ENCODE results near the gene ZMPSTE24. TPM values are rescaled to one million over a fixed set of nuclear protein-coding genes. Genes with fewer than 3 reads are reported as not detected.

Gene ZMPSTE24
- total RNA-seq, 1 experiment from 2014 or later = 50.9 TPM

DNA sequence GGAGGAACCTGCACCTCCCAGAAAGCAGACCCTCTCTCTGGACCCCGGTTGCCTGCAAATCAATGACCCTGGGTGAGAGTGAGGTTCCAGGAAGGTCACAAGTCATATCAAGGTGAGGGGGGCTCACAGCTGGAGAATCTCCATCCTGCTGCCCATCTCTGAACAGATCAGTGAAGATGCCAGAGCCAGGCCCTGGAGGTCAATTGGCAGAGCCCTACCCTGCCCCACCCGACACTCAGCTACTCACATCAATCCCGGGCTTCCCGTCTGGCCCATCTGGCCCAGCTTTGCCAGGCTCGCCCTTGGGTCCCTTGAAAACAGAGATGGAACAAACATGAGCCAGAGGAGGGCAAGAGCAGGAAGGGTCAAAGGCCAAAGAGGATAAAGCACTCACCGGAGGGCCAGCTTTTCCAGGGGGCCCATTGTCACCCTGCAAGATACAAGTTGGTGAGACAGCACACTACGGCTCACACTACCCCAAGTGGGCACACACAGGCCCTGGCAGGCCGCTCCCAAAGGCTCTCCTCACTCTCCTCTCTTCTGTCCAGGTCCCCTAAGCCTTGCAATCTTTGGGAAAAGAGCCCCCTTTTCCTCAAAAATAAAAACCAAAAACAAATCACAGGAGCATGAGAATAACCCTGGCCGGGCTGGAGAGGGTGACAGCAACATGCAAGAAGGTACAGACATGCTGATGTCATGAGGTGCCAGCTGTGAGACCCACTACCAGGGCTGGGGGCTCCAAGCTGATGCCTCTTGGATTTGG, 56.1 kb downstream of the ZMPSTE24 start:
- peak; percentile 40 for DNase-seq
- peaks cover 67% of the 10 kb centered on the region for H3K4me1 ChIP-seq (ENCODE audit: low read length)
- no peaks in the 10 kb centered on the region for H3K79me2 ChIP-seq (ENCODE audit: low read length)
- no peaks in the 10 kb centered on the region for H3K9me2 ChIP-seq (replicated peaks; ENCODE audit: insufficient read depth, low read length)
- H3K27me3 ChIP-seq (ENCODE audit: low read length) = no peaks in the 10 kb centered on the region; the same call in 1 of the 2 replicates
- no peaks in the 10 kb centered on the region for H3K36me3 ChIP-seq (ENCODE audit: insufficient read depth, low read length)
- H4K20me1 ChIP-seq (ENCODE audit: insufficient read depth, low read depth, low read length) = no peaks in the 10 kb centered on the region
- peak overlapping the region; percentile 51; the same call in 1 of the 2 replicates for H3K4me3 ChIP-seq (ENCODE audit: low read length)
- H2AFZ ChIP-seq (ENCODE audit: low read length) = no peak overlapping the region
- no peaks in the 10 kb centered on the region for H3K9me3 ChIP-seq (ENCODE audit: low read length)
- H3K27ac ChIP-seq (ENCODE audit: low read length) = no peak overlapping the region
- peak overlapping the region; percentile 78 for H3K4me2 ChIP-seq (ENCODE audit: low read depth, low read length, poor library complexity, severe bottlenecking)
- peak overlapping the region; percentile 65 for H3K9ac ChIP-seq (ENCODE audit: low read length)

DNA sequence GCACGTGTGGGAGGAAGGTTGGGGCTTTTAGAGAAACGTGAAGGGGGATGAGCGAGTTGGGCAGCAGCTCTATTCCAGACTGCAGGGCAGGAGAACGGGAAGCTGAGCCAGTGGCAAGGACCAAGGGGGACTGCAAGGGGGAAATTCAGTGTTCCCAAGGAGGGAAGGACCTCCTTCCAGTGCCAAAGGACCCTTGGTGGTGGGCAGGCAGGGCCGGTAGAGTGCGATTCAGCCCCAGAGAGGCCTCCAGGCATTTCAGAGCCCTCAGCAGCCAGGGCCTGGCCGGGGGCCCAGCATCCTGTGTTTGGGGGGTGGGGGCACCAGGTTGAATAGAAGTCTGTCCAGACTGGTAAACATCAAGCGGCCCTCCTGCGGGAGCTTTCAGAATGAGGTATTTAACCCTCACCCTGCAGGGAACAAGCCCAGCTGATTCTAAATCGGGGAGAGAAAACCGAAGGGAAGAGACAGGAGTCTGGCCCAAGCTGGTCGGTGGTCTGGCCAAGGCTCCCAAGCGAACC, 56.7 kb downstream of the ZMPSTE24 start:
- H3K27ac ChIP-seq (ENCODE audit: low read length) = no peak overlapping the region
- no peaks in the 10 kb centered on the region for H3K9me3 ChIP-seq (ENCODE audit: low read length)
- H3K79me2 ChIP-seq (ENCODE audit: low read length) = no peaks in the 10 kb centered on the region
- H3K36me3 ChIP-seq (ENCODE audit: insufficient read depth, low read length) = no peaks in the 10 kb centered on the region
- peak overlapping the region; percentile 60; the same call in 1 of the 2 replicates for H2AFZ ChIP-seq (ENCODE audit: low read length)
- no peaks in the 10 kb centered on the region for H4K20me1 ChIP-seq (ENCODE audit: insufficient read depth, low read depth, low read length)
- no peaks in the 10 kb centered on the region; the same call in 1 of the 2 replicates for H3K27me3 ChIP-seq (ENCODE audit: low read length)
- peaks cover 67% of the 10 kb centered on the region for H3K4me1 ChIP-seq (ENCODE audit: low read length)
- peak; percentile 49 for DNase-seq
- H3K9me2 ChIP-seq (replicated peaks; ENCODE audit: insufficient read depth, low read length) = no peaks in the 10 kb centered on the region
- peak overlapping the region; percentile 65 for H3K9ac ChIP-seq (ENCODE audit: low read length)
- peak overlapping the region; percentile 51; the same call in 1 of the 2 replicates for H3K4me3 ChIP-seq (ENCODE audit: low read length)
- H3K4me2 ChIP-seq (ENCODE audit: low read depth, low read length, poor library complexity, severe bottlenecking) = peak overlapping the region; percentile 78

- Histone ChIP-seq H3K9ac (ENCODE audit: low read length) (peak overlapping the region; percentile 65), H2AFZ (ENCODE audit: low read length) (peak overlapping the region; percentile 72), H3K27me3 (ENCODE audit: low read length) (no peaks in the 10 kb centered on the region; the same call in 1 of the 2 replicates), H4K20me1 (ENCODE audit: insufficient read depth, low read depth, low read length) (no peaks in the 10 kb centered on the region), H3K4me2 (ENCODE audit: low read depth, low read length, poor library complexity, severe bottlenecking) (peak overlapping the region; percentile 78), H3K9me3 (ENCODE audit: low read length) (no peaks in the 10 kb centered on the region), H3K4me1 (ENCODE audit: low read length) (peaks cover 61% of the 10 kb centered on the region), H3K27ac (ENCODE audit: low read length) (no peak overlapping the region), H3K36me3 (ENCODE audit: insufficient read depth, low read length) (no peaks in the 10 kb centered on the region), H3K4me3 (ENCODE audit: low read length) (peak overlapping the region; percentile 70), H3K79me2 (ENCODE audit: low read length) (no peaks in the 10 kb centered on the region), H3K9me2 (replicated peaks; ENCODE audit: insufficient read depth, low read length) (no peaks in the 10 kb centered on the region)
- DNase-seq = peak; percentile 95
Measured at GRCh38 chr1:40315239-40315794, 57.3 kb downstream of the ZMPSTE24 start.

GRCh38 chr1:40315795-40316594, 58.0 kb downstream of the ZMPSTE24 start:
- H3K9ac ChIP-seq (ENCODE audit: low read length) = peak overlapping the region; percentile 62
- H3K4me1 ChIP-seq (ENCODE audit: low read length) = peaks cover 57% of the 10 kb centered on the region
- peak overlapping the region; percentile 70 for H3K4me3 ChIP-seq (ENCODE audit: low read length)

DNA sequence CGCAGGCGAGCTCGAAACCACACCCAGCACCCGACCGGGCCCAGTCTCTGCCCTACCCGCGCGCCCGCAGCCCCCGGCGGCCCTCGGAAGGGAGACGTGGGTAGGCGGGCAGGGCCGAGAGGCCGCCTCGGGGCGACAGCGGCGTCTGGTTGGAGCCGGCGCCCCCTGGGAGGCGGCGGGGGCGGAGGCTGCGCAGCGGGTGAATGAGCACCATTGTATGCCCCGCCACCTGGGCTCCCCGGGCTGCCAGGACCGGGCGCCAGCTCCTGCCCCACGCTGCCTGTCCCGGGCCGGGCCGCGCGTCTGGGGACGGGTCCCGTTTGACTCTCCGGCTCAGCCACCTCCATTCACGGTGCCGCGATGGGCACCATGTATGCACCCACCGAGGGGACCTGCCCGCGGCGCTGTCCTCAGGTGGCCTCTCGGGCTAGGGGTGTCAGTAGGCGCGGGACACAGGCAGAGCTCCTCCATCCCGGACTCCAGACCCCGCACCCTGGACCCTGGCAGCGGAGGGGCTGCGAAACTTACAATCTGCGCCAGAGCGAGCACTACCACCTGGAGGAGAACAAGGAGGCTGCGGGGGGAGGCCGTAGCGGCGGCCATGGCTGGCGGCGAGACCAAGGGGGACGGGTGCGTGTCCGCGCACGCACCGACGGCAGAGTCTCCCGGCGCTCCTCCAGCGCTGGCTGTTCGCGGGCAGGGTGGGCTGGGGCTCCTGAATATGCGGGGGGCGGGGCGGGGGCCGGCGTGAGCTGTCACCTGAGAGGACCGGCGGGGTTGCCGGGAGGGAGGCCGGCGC, 58.8 kb downstream of the ZMPSTE24 start, which contains the start of gene COL9A2:
Gene COL9A2, minus strand, starts transcription at position 692 of the 799 bp plus-strand sequence. Its CDS starts 89 bp downstream, at position 603.
- H2AFZ ChIP-seq (ENCODE audit: low read length) = peak within 1 kb of the TSS; percentile 72
- H3K27ac ChIP-seq (ENCODE audit: low read length) = no peak within 1 kb of the TSS
- H3K36me3 ChIP-seq (ENCODE audit: insufficient read depth, low read length) = no peaks in the 10 kb centered on the region
- H3K9me3 ChIP-seq (ENCODE audit: low read length) = no peaks in the 10 kb centered on the region
- peak within 1 kb of the TSS; percentile 70 for H3K4me3 ChIP-seq (ENCODE audit: low read length)
- H3K4me2 ChIP-seq (ENCODE audit: low read depth, low read length, poor library complexity, severe bottlenecking) = peak within 1 kb of the TSS; percentile 78
- H3K79me2 ChIP-seq (ENCODE audit: low read length) = no peaks in the 10 kb centered on the region
- H3K9ac ChIP-seq (ENCODE audit: low read length) = peak within 1 kb of the TSS; percentile 62
- peaks cover 57% of the 10 kb centered on the region for H3K4me1 ChIP-seq (ENCODE audit: low read length)
- no peaks in the 10 kb centered on the region for H4K20me1 ChIP-seq (ENCODE audit: insufficient read depth, low read depth, low read length)
- H3K27me3 ChIP-seq (ENCODE audit: low read length) = no peaks in the 10 kb centered on the region; the same call in 1 of the 2 replicates
- no peaks in the 10 kb centered on the region for H3K9me2 ChIP-seq (replicated peaks; ENCODE audit: insufficient read depth, low read length)
- peak; percentile 90 for DNase-seq

More at GRCh38 chr1:40315795-40316594, 58.0 kb downstream of the ZMPSTE24 start:
- no peaks in the 10 kb centered on the region for H4K20me1 ChIP-seq (ENCODE audit: insufficient read depth, low read depth, low read length)
- H3K79me2 ChIP-seq (ENCODE audit: low read length) = no peaks in the 10 kb centered on the region
- H3K36me3 ChIP-seq (ENCODE audit: insufficient read depth, low read length) = no peaks in the 10 kb centered on the region
- no peaks in the 10 kb centered on the region for H3K9me2 ChIP-seq (replicated peaks; ENCODE audit: insufficient read depth, low read length)
- peak overlapping the region; percentile 78 for H3K4me2 ChIP-seq (ENCODE audit: low read depth, low read length, poor library complexity, severe bottlenecking)
- no peaks in the 10 kb centered on the region; the same call in 1 of the 2 replicates for H3K27me3 ChIP-seq (ENCODE audit: low read length)
- H2AFZ ChIP-seq (ENCODE audit: low read length) = peak overlapping the region; percentile 72
- no peak overlapping the region for H3K27ac ChIP-seq (ENCODE audit: low read length)
- no peaks in the 10 kb centered on the region for H3K9me3 ChIP-seq (ENCODE audit: low read length)
- peak; percentile 56 for DNase-seq

DNA sequence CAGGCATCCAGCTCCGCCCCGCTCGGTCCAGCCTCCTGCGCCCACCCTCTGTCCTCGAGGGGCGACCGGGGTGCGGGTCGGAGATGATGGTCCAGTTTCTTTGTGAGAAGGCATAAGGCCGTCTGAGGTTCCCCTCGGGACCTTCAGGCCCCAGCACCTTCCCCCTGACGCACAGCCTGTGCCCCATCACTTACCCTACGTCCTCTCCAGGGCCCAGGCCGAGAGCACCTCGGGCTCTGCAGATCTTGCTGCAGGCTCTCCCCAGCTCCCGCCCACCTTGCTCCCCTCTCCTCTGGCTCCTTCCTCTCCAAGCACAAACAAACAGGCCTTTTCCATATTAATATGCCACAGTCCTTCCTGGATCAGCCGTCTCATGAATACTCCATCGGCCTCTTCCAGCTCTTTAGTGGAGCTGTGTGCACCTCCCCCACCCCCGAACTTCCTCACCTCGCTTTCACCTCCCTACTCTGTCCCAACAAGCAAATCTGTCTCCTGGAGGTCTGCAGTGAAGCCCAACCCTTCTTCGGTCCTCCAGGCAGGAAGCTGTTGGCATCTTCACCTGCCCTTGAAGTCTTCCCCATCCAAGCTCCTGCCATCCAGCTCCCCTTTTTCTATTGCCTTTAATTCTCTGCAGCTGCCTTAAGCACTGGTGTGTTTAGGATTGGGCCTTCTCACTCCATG, 59.5 kb downstream of the ZMPSTE24 start:
- no peaks in the 10 kb centered on the region for H3K9me2 ChIP-seq (replicated peaks; ENCODE audit: insufficient read depth, low read length)
- H3K27me3 ChIP-seq (ENCODE audit: low read length) = no peaks in the 10 kb centered on the region; the same call in 1 of the 2 replicates
- peak; percentile 63 for DNase-seq
- no peak overlapping the region for H3K27ac ChIP-seq (ENCODE audit: low read length)
- H3K4me2 ChIP-seq (ENCODE audit: low read depth, low read length, poor library complexity, severe bottlenecking) = peak overlapping the region; percentile 78
- peak overlapping the region; percentile 70 for H3K4me3 ChIP-seq (ENCODE audit: low read length)
- H3K4me1 ChIP-seq (ENCODE audit: low read length) = peaks cover 50% of the 10 kb centered on the region
- no peaks in the 10 kb centered on the region for H3K9me3 ChIP-seq (ENCODE audit: low read length)
- peak overlapping the region; percentile 62 for H3K9ac ChIP-seq (ENCODE audit: low read length)
- peak overlapping the region; percentile 72; the same call in 1 of the 2 replicates for H2AFZ ChIP-seq (ENCODE audit: low read length)
- H4K20me1 ChIP-seq (ENCODE audit: insufficient read depth, low read depth, low read length) = no peaks in the 10 kb centered on the region
- H3K36me3 ChIP-seq (ENCODE audit: insufficient read depth, low read length) = no peaks in the 10 kb centered on the region
- H3K79me2 ChIP-seq (ENCODE audit: low read length) = no peaks in the 10 kb centered on the region

- Histone ChIP-seq H3K9ac (ENCODE audit: low read length) (no peak overlapping the region), H2AFZ (ENCODE audit: low read length) (no peak overlapping the region), H3K9me3 (ENCODE audit: low read length) (no peaks in the 10 kb centered on the region), H3K36me3 (ENCODE audit: insufficient read depth, low read length) (no peaks in the 10 kb centered on the region), H3K9me2 (replicated peaks; ENCODE audit: insufficient read depth, low read length) (no peaks in the 10 kb centered on the region), H3K27me3 (ENCODE audit: low read length) (no peaks in the 10 kb centered on the region; the same call in 1 of the 2 replicates), H3K4me2 (ENCODE audit: low read depth, low read length, poor library complexity, severe bottlenecking) (no peak overlapping the region), H3K4me3 (ENCODE audit: low read length) (no peak overlapping the region), H3K79me2 (ENCODE audit: low read length) (no peaks in the 10 kb centered on the region), H3K4me1 (ENCODE audit: low read length) (peaks cover 41% of the 10 kb centered on the region), H3K27ac (ENCODE audit: low read length) (no peak overlapping the region), H4K20me1 (ENCODE audit: insufficient read depth, low read depth, low read length) (no peaks in the 10 kb centered on the region)
- peak; percentile 37 for DNase-seq
Measured at GRCh38 chr1:40318476-40318875, 60.4 kb downstream of the ZMPSTE24 start.
